Neural cell (in vitro differentiated cells): ENCODE measurements around the gene TGM1. TPM values are rescaled to one million over a fixed set of nuclear protein-coding genes. Genes with fewer than 3 reads are reported as not detected.

Experiments
- H2AFZ ChIP-seq: fragments of 200-600, 300-800 bp; sonication (generic), shearing (Covaris generic); 2 replicates; pipeline ENCODE4 v1.6.0; 2014; ENCODE audit warnings: low read depth, mild to moderate bottlenecking, antibody characterized with exemption, low read length, moderate library complexity
- H3F3A ChIP-seq: fragments of 200-600 bp; shearing (Covaris generic); 2 replicates; pipeline ENCODE4 v1.6.1; 2016; ENCODE audit warnings: mild to moderate bottlenecking, moderate library complexity, mixed read lengths, antibody characterized with exemption, low read length; ENCODE audit not compliant: insufficient read depth, poor library complexity, severe bottlenecking
- H3K27ac ChIP-seq: fragments of 200-600, 300-800 bp; sonication (generic), shearing (Covaris generic); 2 replicates; pipeline ENCODE4 v1.5.1; 2014; ENCODE audit warnings: mild to moderate bottlenecking, low read length, moderate library complexity
- H3K27me3 ChIP-seq: fragments of 300-800, 200-600 bp; sonication (generic), shearing (Covaris generic); 2 replicates; pipeline ENCODE4 v1.6.0; 2014; ENCODE audit warnings: mild to moderate bottlenecking, low read depth, low read length, moderate library complexity; ENCODE audit not compliant: insufficient read depth
- H3K36me3 ChIP-seq: fragments of 300-800, 200-600 bp; sonication (generic), shearing (Covaris generic); 2 replicates; pipeline ENCODE4 v1.5.1; 2014; ENCODE audit warnings: mild to moderate bottlenecking, antibody characterized with exemption, low read length, moderate library complexity; ENCODE audit not compliant: insufficient read depth
- H3K4me2 ChIP-seq: fragments of 300-800, 200-600 bp; sonication (generic), shearing (Covaris generic); 2 replicates; pipeline ENCODE4 v1.6.0; 2014; ENCODE audit warnings: mild to moderate bottlenecking, low read length
- H3K4me3 ChIP-seq: fragments of 300-800, 200-600 bp; sonication (generic), shearing (Covaris generic); 2 replicates; pipeline ENCODE4 v1.5.1; 2014; ENCODE audit warnings: mild to moderate bottlenecking, low read length, moderate library complexity
- H3K79me2 ChIP-seq: fragments of 200-600 bp; shearing (Covaris generic); replicated peaks from 2 replicates; pipeline ENCODE4 v1.6.0; 2014; ENCODE audit warnings: mild to moderate bottlenecking, low read length, moderate library complexity; ENCODE audit not compliant: insufficient read depth
- H3K9ac ChIP-seq: fragments of 300-800, 200-600 bp; sonication (generic), shearing (Covaris generic); 2 replicates; pipeline ENCODE4 v1.6.1; 2016; ENCODE audit warnings: mild to moderate bottlenecking, low read length, mixed read lengths
- H3K9me2 ChIP-seq: fragments of 200-600 bp; shearing (Covaris generic); 2 replicates; pipeline ENCODE4 v1.6.1; 2016; ENCODE audit warnings: mild to moderate bottlenecking, low read length, mixed read lengths; ENCODE audit not compliant: insufficient read depth
- H3K9me3 ChIP-seq: fragments of 200-600, 300-800 bp; sonication (generic), shearing (Covaris generic); 2 replicates; pipeline ENCODE4 v1.6.1; 2016; ENCODE audit warnings: mild to moderate bottlenecking, mixed run types, low read length, moderate library complexity, mixed read lengths
- H4K20me1 ChIP-seq: fragments of 200-600 bp; shearing (Covaris generic); 2 replicates; pipeline ENCODE4 v1.6.1; 2016; ENCODE audit warnings: mild to moderate bottlenecking, mixed run types; ENCODE audit not compliant: insufficient read depth
- EP300 ChIP-seq: fragments of 450-650 bp; conservative IDR thresholded peaks from 2 replicates; pipeline ENCODE4 v1.6.1; 2014; ENCODE audit warnings: antibody characterized with exemption, mild to moderate bottlenecking, moderate library complexity; ENCODE audit not compliant: poor library complexity, severe bottlenecking
- EZH2 ChIP-seq: fragments of 200-600, 300-800 bp; shearing (Covaris generic), sonication (generic); IDR thresholded peaks from 2 replicates; pipeline ENCODE4 v1.6.1; 2014; ENCODE audit warnings: antibody characterized with exemption, low read length, borderline replicate concordance, mild to moderate bottlenecking; ENCODE audit not compliant: insufficient read depth, poor library complexity, severe bottlenecking
- MXI1 ChIP-seq: fragments of 450-650 bp; conservative IDR thresholded peaks from 2 replicates; pipeline ENCODE4 v1.6.1; 2014; ENCODE audit warnings: antibody characterized with exemption, mild to moderate bottlenecking; ENCODE audit not compliant: poor library complexity, severe bottlenecking
- POLR2AphosphoS5 ChIP-seq: IDR thresholded peaks from 2 replicates; pipeline ENCODE4 v1.6.1; 2012
- RAD21 ChIP-seq: fragments of 450-650 bp; conservative IDR thresholded peaks from 2 replicates; pipeline ENCODE4 v1.6.1; 2014; ENCODE audit warnings: antibody characterized with exemption, mild to moderate bottlenecking, moderate library complexity
- SMC3 ChIP-seq: fragments of 450-650 bp; conservative IDR thresholded peaks from 2 replicates; pipeline ENCODE4 v1.6.1; 2014; ENCODE audit warnings: antibody characterized with exemption, mild to moderate bottlenecking, moderate library complexity; ENCODE audit not compliant: poor library complexity
- TAF1 ChIP-seq: IDR thresholded peaks from 2 replicates; pipeline ENCODE4 v1.6.1; 2012; ENCODE audit warnings: low read depth
- polyA plus RNA-seq: library from polyadenylated mRNA; depleted of rRNA; stranded (reverse); fragments of >200 nt; gene quantifications from 2 replicates; pipeline ENCODE4 v1.2.3, GENCODE V29; 2014
- TF ChIP-seq, protein P1 (sequence below): fragments of 450-650 bp; IDR thresholded peaks from 2 replicates; pipeline ENCODE4 v1.5.1; 2014; ENCODE audit warnings: antibody characterized with exemption, mild to moderate bottlenecking, moderate library complexity; ENCODE audit not compliant: poor library complexity, severe bottlenecking
- TF ChIP-seq, protein P2 (sequence below): IDR thresholded peaks from 2 replicates; pipeline ENCODE4 v1.6.1; 2012; ENCODE audit warnings: borderline replicate concordance

TGM1 gene
- polyA plus RNA-seq, 1 donor from 2014 or later: 3.6 TPM

- Histone ChIP-seq H2AFZ (no peak overlapping the region), H3K27me3 (no peaks in the 10 kb centered on the region), H3K27ac (no peak overlapping the region), H3K9me3 (no peaks in the 10 kb centered on the region), H3K36me3 (peaks cover 16% of the 10 kb centered on the region), H3F3A (no peaks in the 10 kb centered on the region), H3K9me2 (no peaks in the 10 kb centered on the region), H3K4me2 (no peak overlapping the region), H4K20me1 (peaks cover 5% of the 10 kb centered on the region), H3K79me2 (peaks cover 31% of the 10 kb centered on the region), H3K4me3 (no peak overlapping the region), H3K9ac (no peak overlapping the region)
- TF ChIP-seq EZH2: no peak
- TF ChIP-seq EP300: no peak
- TF ChIP-seq, protein P1, sequence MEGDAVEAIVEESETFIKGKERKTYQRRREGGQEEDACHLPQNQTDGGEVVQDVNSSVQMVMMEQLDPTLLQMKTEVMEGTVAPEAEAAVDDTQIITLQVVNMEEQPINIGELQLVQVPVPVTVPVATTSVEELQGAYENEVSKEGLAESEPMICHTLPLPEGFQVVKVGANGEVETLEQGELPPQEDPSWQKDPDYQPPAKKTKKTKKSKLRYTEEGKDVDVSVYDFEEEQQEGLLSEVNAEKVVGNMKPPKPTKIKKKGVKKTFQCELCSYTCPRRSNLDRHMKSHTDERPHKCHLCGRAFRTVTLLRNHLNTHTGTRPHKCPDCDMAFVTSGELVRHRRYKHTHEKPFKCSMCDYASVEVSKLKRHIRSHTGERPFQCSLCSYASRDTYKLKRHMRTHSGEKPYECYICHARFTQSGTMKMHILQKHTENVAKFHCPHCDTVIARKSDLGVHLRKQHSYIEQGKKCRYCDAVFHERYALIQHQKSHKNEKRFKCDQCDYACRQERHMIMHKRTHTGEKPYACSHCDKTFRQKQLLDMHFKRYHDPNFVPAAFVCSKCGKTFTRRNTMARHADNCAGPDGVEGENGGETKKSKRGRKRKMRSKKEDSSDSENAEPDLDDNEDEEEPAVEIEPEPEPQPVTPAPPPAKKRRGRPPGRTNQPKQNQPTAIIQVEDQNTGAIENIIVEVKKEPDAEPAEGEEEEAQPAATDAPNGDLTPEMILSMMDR: no peak
- TF ChIP-seq SMC3: no peak
- TF ChIP-seq TAF1: no peak
- TF ChIP-seq MXI1: no peak
- no peak for TF ChIP-seq POLR2AphosphoS5
- TF ChIP-seq, protein P2, sequence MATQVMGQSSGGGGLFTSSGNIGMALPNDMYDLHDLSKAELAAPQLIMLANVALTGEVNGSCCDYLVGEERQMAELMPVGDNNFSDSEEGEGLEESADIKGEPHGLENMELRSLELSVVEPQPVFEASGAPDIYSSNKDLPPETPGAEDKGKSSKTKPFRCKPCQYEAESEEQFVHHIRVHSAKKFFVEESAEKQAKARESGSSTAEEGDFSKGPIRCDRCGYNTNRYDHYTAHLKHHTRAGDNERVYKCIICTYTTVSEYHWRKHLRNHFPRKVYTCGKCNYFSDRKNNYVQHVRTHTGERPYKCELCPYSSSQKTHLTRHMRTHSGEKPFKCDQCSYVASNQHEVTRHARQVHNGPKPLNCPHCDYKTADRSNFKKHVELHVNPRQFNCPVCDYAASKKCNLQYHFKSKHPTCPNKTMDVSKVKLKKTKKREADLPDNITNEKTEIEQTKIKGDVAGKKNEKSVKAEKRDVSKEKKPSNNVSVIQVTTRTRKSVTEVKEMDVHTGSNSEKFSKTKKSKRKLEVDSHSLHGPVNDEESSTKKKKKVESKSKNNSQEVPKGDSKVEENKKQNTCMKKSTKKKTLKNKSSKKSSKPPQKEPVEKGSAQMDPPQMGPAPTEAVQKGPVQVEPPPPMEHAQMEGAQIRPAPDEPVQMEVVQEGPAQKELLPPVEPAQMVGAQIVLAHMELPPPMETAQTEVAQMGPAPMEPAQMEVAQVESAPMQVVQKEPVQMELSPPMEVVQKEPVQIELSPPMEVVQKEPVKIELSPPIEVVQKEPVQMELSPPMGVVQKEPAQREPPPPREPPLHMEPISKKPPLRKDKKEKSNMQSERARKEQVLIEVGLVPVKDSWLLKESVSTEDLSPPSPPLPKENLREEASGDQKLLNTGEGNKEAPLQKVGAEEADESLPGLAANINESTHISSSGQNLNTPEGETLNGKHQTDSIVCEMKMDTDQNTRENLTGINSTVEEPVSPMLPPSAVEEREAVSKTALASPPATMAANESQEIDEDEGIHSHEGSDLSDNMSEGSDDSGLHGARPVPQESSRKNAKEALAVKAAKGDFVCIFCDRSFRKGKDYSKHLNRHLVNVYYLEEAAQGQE: no peak
- no peak for TF ChIP-seq RAD21
These were observed 26.1 kb downstream of the TGM1 start for GRCh38 chr14:24236689-24237462.

DNA sequence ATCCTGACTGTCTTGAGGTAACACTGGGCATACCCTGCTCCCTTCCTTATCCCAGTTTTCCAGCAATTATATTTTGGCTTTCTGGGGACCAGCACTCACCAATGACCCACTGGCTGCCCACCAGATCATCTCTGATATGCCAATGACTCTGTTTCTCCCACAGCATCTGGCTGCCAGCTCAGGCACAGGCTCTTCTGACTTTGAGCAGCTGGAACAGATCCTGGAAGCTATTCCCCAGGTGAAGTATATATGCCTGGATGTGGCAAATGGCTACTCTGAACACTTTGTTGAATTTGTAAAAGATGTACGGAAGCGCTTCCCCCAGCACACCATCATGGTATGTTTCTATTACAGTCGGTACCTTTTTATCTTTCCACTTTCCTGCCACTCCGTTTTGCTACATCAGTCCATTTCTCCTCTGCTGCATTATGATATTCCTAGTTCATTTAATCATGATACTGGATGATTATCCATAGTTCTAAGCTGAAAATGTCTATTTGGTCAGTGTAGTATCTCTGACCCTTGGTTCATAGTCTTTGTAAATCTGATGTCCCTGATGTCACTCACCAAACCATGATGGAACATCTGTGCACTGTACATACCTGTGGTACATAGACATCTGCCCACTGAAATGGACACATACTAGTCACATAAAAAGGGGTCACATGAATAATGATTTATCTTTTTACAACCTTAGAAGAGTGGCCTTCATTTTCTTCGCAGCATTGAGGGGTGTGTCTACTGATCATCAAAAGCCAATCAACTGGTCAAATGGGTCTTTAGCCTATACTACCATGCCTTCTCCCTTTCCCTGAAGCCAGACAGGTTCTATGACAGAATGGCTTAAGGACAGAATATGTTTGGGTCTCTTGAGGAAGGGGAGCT lies 26.9 kb downstream of the TGM1 start:
- H3K27ac ChIP-seq: no peak overlapping the region
- TF ChIP-seq, protein P2: no peak
- no peak for TF ChIP-seq SMC3
- no peak for TF ChIP-seq EP300
- TF ChIP-seq TAF1: no peak
- TF ChIP-seq POLR2AphosphoS5: no peak
- TF ChIP-seq, protein P1: no peak
- TF ChIP-seq EZH2: no peak
- no peak for TF ChIP-seq MXI1
- TF ChIP-seq RAD21: no peak
- no peak overlapping the region for H3K9ac ChIP-seq
- no peaks in the 10 kb centered on the region for H3K27me3 ChIP-seq
- H3K79me2 ChIP-seq: peaks cover 29% of the 10 kb centered on the region
- no peak overlapping the region for H2AFZ ChIP-seq
- no peaks in the 10 kb centered on the region for H3K9me3 ChIP-seq
- H3K4me2 ChIP-seq: no peak overlapping the region
- H3K9me2 ChIP-seq: no peaks in the 10 kb centered on the region
- peaks cover 5% of the 10 kb centered on the region for H4K20me1 ChIP-seq
- H3F3A ChIP-seq: no peaks in the 10 kb centered on the region
- peaks cover 16% of the 10 kb centered on the region for H3K36me3 ChIP-seq
- H3K4me3 ChIP-seq: no peak overlapping the region
